WTC11 (cell line): ENCODE results near the gene TMEM179. TPM values are rescaled to one million over a fixed set of nuclear protein-coding genes. Genes with fewer than 3 reads are reported as not detected.

ENCODE experiments used
- ATAC-seq: fragments of 200-7000 bp; cut with Tn5 transposase; 2 replicates; pipeline ENCODE4 v1.10.0; 2021; ENCODE audit warnings: mild to moderate bottlenecking, moderate library complexity
- CTCF ChIA-PET: fragments of 300-600 bp; sonication (Branson Sonifier 250); formaldehyde crosslinking; loops from one replicate; lab custom pipeline; 2021; ENCODE audit warnings: antibody characterized with exemption; lab: Charles Lee
- POLR2A ChIA-PET: fragments of 350-600 bp; sonication (Branson Sonifier 250); formaldehyde crosslinking; loops from one replicate; lab custom pipeline; 2021; ENCODE audit warnings: antibody characterized with exemption; lab: Charles Lee
- DNase-seq: peaks from one replicate; pipeline ENCODE4 v3.0.0; 2021; ENCODE audit warnings: low spot score
- H3K27ac Mint-ChIP-seq: 2 replicates; pipeline ENCODE4 v1.8.0; 2021; ENCODE audit warnings: mixed read lengths
- H3K27me3 Mint-ChIP-seq: 2 replicates; pipeline ENCODE4 v1.8.0; 2021; ENCODE audit warnings: low read depth, mild to moderate bottlenecking, moderate library complexity, mixed read lengths
- H3K36me3 Mint-ChIP-seq: 2 replicates; pipeline ENCODE4 v1.8.0; 2021; ENCODE audit warnings: mixed read lengths
- H3K4me1 Mint-ChIP-seq: 2 replicates; pipeline ENCODE4 v1.8.0; 2022; ENCODE audit warnings: mixed read lengths
- H3K4me3 Mint-ChIP-seq: 2 replicates; pipeline ENCODE4 v1.8.0; 2021; ENCODE audit warnings: mild to moderate bottlenecking, moderate library complexity, mixed read lengths
- H3K9me3 Mint-ChIP-seq: 2 replicates; pipeline ENCODE4 v1.8.0; 2021; ENCODE audit warnings: mixed read lengths
- CBFB ChIP-seq: sonication (generic); formaldehyde crosslinking; IDR thresholded peaks from 2 replicates; pipeline ENCODE4 v1.8.1; 2022; ENCODE audit warnings: mild to moderate bottlenecking, low read depth, missing genetic modification reagents
- CTCF ChIP-seq: fragments of 200-600 bp; IDR thresholded peaks from 2 replicates; pipeline ENCODE4 v1.8.0; 2022; ENCODE audit warnings: antibody characterized with exemption
- ERG ChIP-seq: fragments of 250-450 bp; sonication (Bioruptor Pico); IDR thresholded peaks from 2 replicates; pipeline ENCODE4 v1.8.0; 2021; ENCODE audit warnings: mild to moderate bottlenecking
- FOXK1 ChIP-seq: sonication (generic); formaldehyde crosslinking; IDR thresholded peaks from 2 replicates; pipeline ENCODE4 v1.8.0; 2022; ENCODE audit warnings: mild to moderate bottlenecking, moderate library complexity, missing genetic modification reagents
- GTF2I ChIP-seq: fragments of 250-450 bp; sonication (Bioruptor Pico); conservative IDR thresholded peaks from 2 replicates; pipeline ENCODE4 v1.4.0; 2021; ENCODE audit warnings: mild to moderate bottlenecking
- MXD4 ChIP-seq: fragments of 250-450 bp; sonication (Bioruptor Pico); IDR thresholded peaks from 2 replicates; pipeline ENCODE4 v1.8.0; 2021; ENCODE audit warnings: mild to moderate bottlenecking, moderate library complexity, borderline replicate concordance
- NR2C2 ChIP-seq: sonication (generic); formaldehyde crosslinking; IDR thresholded peaks from 2 replicates; pipeline ENCODE4 v1.8.0; 2022; ENCODE audit warnings: mild to moderate bottlenecking, missing genetic modification reagents
- TCF7 ChIP-seq: sonication (generic); formaldehyde crosslinking; IDR thresholded peaks from 2 replicates; pipeline ENCODE4 v1.8.0; 2022; ENCODE audit warnings: mild to moderate bottlenecking, low read depth, missing genetic modification reagents, moderate library complexity
- TEAD4 ChIP-seq: sonication (generic); formaldehyde crosslinking; IDR thresholded peaks from 2 replicates; pipeline ENCODE4 v1.8.0; 2022; ENCODE audit warnings: mild to moderate bottlenecking, missing genetic modification reagents
- ZMAT4 ChIP-seq: fragments of 250-450 bp; sonication (Bioruptor Pico); IDR thresholded peaks from 2 replicates; pipeline ENCODE4 v1.9.0; 2021; ENCODE audit warnings: mild to moderate bottlenecking
- ZNF232 ChIP-seq: sonication (generic); formaldehyde crosslinking; IDR thresholded peaks from 2 replicates; pipeline ENCODE4 v1.8.0; 2022; ENCODE audit warnings: mild to moderate bottlenecking, missing genetic modification reagents
- ZNF512 ChIP-seq: sonication (generic); formaldehyde crosslinking; IDR thresholded peaks from 2 replicates; pipeline ENCODE4 v1.8.1; 2022; ENCODE audit warnings: missing genetic modification reagents, borderline replicate concordance
- total RNA-seq: library from RNA; stranded (reverse); gene quantifications from 3 replicates; pipeline ENCODE4 v1.2.3, GENCODE V29; 2021
- TF ChIP-seq, protein P1 (sequence below): sonication (generic); formaldehyde crosslinking; IDR thresholded peaks from 2 replicates; pipeline ENCODE4 v1.8.1; 2023; ENCODE audit warnings: mild to moderate bottlenecking, missing genetic modification reagents, borderline replicate concordance
- TF ChIP-seq, protein P2 (sequence below): fragments of 250-450 bp; sonication (Bioruptor Pico); conservative IDR thresholded peaks from 2 replicates; pipeline ENCODE4 v1.9.0; 2021; ENCODE audit warnings: mild to moderate bottlenecking
- TF ChIP-seq, protein P3 (sequence below): sonication (generic); formaldehyde crosslinking; IDR thresholded peaks from 2 replicates; pipeline ENCODE4 v1.8.0; 2023; ENCODE audit warnings: missing genetic modification reagents, mild to moderate bottlenecking, borderline replicate concordance

Gene TMEM179
- total RNA-seq, 1 experiment from 2014 or later = 2.4 TPM

DNA sequence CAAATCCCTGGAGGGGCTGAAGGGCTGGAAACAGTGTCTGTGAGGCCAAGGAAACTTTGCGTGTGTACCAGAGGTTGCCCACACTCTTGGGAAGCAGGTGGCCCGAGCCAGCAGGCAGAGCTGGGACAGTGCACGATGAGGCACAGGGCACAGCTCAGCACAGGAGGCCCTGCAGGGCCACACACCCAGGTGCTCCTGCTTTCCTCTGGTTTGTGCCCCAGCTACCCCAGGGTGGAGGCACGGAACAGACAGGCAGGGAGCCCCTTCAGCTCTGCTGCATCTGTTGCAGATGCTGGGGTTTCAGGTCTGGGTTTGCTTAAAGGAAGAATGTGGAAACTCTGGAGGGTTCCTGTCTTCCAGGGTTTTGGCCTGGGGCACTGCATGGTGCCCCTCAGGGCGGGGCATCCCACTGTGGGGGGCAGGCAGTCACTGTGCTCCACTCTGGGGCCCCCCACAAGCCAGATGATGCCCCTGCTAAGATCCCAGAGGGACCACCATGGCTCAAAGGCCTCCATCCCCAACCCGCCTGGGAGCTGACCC, 8.6 kb downstream of the TMEM179 start:
- Mint-ChIP-seq H3K36me3 (no peaks in the 10 kb centered on the region), H3K27me3 (no peaks in the 10 kb centered on the region), H3K4me1 (no peaks in the 10 kb centered on the region), H3K27ac (no peak overlapping the region), H3K4me3 (no peak overlapping the region), H3K9me3 (no peaks in the 10 kb centered on the region)
- ChIA-PET CTCF (interaction anchor here (1.5 kb wide), 1 partner anchor 32 kb away, joined by 4 read pairs; no protein-coding TSS in a partner anchor), POLR2A (no interaction called here)
- DNase-seq (no peak), ATAC-seq (no peak)
- no peak for TF ChIP-seq ZMAT4 (CRISPR knock-in tag)
- TF ChIP-seq ZNF232 = no peak
- no peak for TF ChIP-seq MXD4 (CRISPR knock-in tag)
- TF ChIP-seq, protein P1, sequence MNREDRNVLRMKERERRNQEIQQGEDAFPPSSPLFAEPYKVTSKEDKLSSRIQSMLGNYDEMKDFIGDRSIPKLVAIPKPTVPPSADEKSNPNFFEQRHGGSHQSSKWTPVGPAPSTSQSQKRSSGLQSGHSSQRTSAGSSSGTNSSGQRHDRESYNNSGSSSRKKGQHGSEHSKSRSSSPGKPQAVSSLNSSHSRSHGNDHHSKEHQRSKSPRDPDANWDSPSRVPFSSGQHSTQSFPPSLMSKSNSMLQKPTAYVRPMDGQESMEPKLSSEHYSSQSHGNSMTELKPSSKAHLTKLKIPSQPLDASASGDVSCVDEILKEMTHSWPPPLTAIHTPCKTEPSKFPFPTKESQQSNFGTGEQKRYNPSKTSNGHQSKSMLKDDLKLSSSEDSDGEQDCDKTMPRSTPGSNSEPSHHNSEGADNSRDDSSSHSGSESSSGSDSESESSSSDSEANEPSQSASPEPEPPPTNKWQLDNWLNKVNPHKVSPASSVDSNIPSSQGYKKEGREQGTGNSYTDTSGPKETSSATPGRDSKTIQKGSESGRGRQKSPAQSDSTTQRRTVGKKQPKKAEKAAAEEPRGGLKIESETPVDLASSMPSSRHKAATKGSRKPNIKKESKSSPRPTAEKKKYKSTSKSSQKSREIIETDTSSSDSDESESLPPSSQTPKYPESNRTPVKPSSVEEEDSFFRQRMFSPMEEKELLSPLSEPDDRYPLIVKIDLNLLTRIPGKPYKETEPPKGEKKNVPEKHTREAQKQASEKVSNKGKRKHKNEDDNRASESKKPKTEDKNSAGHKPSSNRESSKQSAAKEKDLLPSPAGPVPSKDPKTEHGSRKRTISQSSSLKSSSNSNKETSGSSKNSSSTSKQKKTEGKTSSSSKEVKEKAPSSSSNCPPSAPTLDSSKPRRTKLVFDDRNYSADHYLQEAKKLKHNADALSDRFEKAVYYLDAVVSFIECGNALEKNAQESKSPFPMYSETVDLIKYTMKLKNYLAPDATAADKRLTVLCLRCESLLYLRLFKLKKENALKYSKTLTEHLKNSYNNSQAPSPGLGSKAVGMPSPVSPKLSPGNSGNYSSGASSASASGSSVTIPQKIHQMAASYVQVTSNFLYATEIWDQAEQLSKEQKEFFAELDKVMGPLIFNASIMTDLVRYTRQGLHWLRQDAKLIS (CRISPR knock-in tag) = no peak
- TF ChIP-seq, protein P2, sequence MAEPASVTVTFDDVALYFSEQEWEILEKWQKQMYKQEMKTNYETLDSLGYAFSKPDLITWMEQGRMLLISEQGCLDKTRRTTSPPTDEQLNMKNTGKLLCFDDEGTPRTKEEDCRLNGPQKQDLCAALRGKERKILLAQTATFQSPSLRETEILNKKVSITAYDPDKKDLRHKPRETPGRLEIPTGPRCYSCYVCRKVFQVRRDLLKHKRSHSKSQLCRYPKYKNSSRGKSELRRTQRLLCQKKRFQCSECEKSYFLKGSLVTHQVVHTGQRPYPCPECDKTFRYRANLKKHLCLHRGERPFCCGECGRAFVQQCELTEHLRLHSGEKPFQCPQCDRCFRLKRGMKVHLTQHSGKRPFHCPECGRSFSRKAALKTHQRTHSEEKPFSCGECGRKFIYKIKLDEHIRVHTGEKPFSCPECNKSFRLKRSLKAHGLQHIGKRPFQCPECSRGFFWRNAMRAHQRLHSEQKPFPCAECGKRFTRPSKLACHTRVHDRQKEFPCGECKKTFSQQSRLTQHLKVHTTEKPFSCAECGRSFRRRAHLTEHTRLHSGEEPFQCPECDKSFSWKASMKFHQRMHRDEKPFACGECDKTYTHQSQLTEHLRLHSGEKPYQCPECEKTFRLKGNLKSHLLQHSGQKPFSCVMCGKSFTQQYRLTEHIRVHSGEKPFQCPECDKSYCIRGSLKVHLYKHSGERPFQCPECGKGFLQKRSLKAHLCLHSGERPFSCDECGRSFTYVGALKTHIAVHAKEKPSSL (CRISPR knock-in tag) = no peak
- TF ChIP-seq TCF7 (CRISPR knock-in tag) = no peak
- no peak for TF ChIP-seq ERG
- TF ChIP-seq, protein P3, sequence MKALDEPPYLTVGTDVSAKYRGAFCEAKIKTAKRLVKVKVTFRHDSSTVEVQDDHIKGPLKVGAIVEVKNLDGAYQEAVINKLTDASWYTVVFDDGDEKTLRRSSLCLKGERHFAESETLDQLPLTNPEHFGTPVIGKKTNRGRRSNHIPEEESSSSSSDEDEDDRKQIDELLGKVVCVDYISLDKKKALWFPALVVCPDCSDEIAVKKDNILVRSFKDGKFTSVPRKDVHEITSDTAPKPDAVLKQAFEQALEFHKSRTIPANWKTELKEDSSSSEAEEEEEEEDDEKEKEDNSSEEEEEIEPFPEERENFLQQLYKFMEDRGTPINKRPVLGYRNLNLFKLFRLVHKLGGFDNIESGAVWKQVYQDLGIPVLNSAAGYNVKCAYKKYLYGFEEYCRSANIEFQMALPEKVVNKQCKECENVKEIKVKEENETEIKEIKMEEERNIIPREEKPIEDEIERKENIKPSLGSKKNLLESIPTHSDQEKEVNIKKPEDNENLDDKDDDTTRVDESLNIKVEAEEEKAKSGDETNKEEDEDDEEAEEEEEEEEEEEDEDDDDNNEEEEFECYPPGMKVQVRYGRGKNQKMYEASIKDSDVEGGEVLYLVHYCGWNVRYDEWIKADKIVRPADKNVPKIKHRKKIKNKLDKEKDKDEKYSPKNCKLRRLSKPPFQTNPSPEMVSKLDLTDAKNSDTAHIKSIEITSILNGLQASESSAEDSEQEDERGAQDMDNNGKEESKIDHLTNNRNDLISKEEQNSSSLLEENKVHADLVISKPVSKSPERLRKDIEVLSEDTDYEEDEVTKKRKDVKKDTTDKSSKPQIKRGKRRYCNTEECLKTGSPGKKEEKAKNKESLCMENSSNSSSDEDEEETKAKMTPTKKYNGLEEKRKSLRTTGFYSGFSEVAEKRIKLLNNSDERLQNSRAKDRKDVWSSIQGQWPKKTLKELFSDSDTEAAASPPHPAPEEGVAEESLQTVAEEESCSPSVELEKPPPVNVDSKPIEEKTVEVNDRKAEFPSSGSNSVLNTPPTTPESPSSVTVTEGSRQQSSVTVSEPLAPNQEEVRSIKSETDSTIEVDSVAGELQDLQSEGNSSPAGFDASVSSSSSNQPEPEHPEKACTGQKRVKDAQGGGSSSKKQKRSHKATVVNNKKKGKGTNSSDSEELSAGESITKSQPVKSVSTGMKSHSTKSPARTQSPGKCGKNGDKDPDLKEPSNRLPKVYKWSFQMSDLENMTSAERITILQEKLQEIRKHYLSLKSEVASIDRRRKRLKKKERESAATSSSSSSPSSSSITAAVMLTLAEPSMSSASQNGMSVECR (CRISPR knock-in tag) = no peak
- no peak for TF ChIP-seq TEAD4 (CRISPR knock-in tag)
- TF ChIP-seq CTCF = no peak
- no peak for TF ChIP-seq CBFB
- TF ChIP-seq ZNF512 (CRISPR knock-in tag) = no peak
- no peak for TF ChIP-seq GTF2I (CRISPR knock-in tag)
- no peak for TF ChIP-seq NR2C2 (CRISPR knock-in tag)
- no peak for TF ChIP-seq FOXK1 (CRISPR knock-in tag)
